ENCODE data around the gene RAPGEF5.

RAPGEF5 gene

GRCh38 chr7:22230238-22230637 is 126.7 kb downstream of the RAPGEF5 start:
- H3K4me3 ChIP-seq (ENCODE audit: low read length), result no peak overlapping the region
- no peak for DNase-seq (ENCODE audit: low read depth)
- TF ChIP-seq, protein P1, sequence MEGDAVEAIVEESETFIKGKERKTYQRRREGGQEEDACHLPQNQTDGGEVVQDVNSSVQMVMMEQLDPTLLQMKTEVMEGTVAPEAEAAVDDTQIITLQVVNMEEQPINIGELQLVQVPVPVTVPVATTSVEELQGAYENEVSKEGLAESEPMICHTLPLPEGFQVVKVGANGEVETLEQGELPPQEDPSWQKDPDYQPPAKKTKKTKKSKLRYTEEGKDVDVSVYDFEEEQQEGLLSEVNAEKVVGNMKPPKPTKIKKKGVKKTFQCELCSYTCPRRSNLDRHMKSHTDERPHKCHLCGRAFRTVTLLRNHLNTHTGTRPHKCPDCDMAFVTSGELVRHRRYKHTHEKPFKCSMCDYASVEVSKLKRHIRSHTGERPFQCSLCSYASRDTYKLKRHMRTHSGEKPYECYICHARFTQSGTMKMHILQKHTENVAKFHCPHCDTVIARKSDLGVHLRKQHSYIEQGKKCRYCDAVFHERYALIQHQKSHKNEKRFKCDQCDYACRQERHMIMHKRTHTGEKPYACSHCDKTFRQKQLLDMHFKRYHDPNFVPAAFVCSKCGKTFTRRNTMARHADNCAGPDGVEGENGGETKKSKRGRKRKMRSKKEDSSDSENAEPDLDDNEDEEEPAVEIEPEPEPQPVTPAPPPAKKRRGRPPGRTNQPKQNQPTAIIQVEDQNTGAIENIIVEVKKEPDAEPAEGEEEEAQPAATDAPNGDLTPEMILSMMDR (conservative IDR thresholded peaks at IDR 0.05; ENCODE audit: low read depth, low read length), result no peak

- H3K4me3 ChIP-seq (ENCODE audit: low read length), result no peak overlapping the region
- no peak for DNase-seq (ENCODE audit: low read depth)
- TF ChIP-seq, protein P1 (conservative IDR thresholded peaks at IDR 0.05; ENCODE audit: low read depth, low read length), result no peak
Measured at GRCh38 chr7:22229148-22229547, 127.8 kb downstream of the RAPGEF5 start.

- DNase-seq (ENCODE audit: low read depth), result no peak
- TF ChIP-seq, protein P1 (conservative IDR thresholded peaks at IDR 0.05; ENCODE audit: low read depth, low read length), result no peak
- H3K4me3 ChIP-seq (ENCODE audit: low read length), result no peak overlapping the region
Measured at GRCh38 chr7:22223807-22224206, 133.1 kb downstream of the RAPGEF5 start.

DNA sequence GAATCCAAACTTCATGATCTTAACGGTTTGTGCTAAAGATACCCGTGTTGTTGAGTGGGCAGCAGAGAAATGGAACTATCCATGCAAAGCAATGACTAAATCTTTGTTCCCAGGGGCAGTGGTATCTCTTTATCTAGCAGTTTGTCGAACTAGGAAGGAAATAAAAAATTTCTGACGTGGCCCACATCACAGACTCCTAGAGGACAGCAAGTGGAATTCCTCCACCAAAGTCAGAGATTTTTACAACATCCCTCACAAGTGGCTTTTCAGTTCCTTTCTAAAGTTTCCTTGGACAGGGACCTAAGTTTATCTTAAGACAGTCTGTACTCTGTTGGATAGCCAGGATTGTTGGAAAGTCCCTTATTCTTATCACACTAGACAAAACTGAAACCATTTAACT is 136.0 kb downstream of the RAPGEF5 start:
- DNase-seq (ENCODE audit: low read depth), result no peak
- no peak overlapping the region for H3K4me3 ChIP-seq (ENCODE audit: low read length)
- TF ChIP-seq, protein P1 (conservative IDR thresholded peaks at IDR 0.05; ENCODE audit: low read depth, low read length), result no peak

DNA sequence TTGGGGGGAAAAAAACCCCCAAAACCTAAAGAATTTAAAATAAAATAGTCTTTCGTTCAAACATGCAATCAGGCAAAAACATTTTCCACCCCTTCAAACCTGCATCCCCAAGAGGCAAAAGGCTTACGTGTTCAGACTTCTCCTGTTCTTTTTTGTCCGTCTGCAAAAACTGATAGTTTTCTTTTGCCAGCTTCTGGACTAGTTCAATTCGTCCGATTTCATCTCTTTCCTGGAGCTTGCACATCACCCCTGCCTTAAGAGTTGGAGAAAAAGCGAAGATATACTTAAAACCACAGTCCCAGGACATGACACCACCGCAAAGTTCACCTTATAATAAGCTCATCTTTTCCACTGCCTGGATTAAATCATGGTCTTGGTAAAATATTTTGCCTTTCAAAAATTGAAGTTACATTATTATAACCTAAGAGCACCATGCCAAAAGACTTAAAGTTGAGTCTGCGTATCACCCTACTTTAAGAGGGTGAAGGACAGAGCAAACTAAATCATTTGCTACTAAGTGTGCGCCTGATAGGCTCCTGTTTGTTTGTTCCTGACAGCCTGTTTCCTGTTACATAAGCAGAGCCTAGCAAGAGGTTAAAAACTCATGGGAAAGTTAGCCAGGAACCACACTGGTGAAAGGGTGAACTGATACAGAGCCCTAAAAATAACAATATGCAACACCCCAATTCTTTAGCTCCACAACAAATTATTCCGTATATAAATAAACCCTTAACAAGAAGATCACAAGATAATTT is 137.0 kb downstream of the RAPGEF5 start:
- no peak overlapping the region for H3K4me3 ChIP-seq (ENCODE audit: low read length)
- DNase-seq (ENCODE audit: low read depth), result no peak
- TF ChIP-seq, protein P1 (conservative IDR thresholded peaks at IDR 0.05; ENCODE audit: low read depth, low read length), result no peak

- DNase-seq (ENCODE audit: low read depth), result no peak
Measured at GRCh38 chr7:22219036-22219435, 137.9 kb downstream of the RAPGEF5 start.

More at GRCh38 chr7:22219036-22219435, 137.9 kb downstream of the RAPGEF5 start:
- H3K4me3 ChIP-seq (ENCODE audit: low read length), result no peak overlapping the region
- TF ChIP-seq, protein P1 (conservative IDR thresholded peaks at IDR 0.05; ENCODE audit: low read depth, low read length), result no peak

All from retinal pigment epithelial cell (primary cell).